ENCODE data around the gene PAM.

DNA sequence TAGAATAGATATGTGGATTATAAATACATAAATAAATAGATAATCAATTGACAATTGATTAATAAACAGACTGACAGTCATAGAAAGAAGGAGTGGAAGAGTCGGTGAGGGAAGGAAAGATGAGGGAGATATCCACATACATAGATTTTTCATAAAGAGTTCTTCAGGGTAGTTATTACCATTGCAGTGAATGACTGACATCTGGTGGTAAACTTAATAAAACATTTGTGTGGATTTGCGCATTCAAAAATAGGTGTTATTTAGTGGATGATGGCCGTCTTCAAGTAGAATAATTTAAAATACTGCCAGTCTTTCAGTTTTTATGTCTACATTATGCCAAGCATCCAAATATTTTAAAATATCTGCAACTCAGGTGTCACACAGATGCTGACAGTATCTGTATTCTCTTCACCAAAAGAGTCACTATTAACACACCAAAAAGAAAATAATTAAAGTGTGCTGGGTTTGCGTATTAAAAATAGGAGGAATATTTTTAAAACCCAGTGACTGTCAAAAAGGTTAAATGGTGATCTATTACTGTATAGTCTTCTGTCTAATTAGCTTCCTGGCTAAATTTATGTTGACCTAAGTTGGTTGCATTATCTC, 286.1 kb downstream of the PAM start:
- TF ChIP-seq POLR2AphosphoS5 (IDR thresholded peaks at IDR 0.05; ENCODE audit: low read depth, low read length) (no peak), REST (IDR thresholded peaks at IDR 0.05; ENCODE audit: insufficient read depth in 1 of 2, low read depth in 2 of 2, low read length in 2 of 2) (no peak)

Measured in PFSK-1 (cell line).